SK-N-SH (cell line): ENCODE measurements around the gene CFAP251. TPM values are rescaled to one million over a fixed set of nuclear protein-coding genes. Genes with fewer than 3 reads are reported as not detected.

Experiments
- CTCF ChIA-PET: fragments of 300-600, 350-600 bp; formaldehyde crosslinking; extraction: SDS; loops from one replicate; lab custom pipeline; 2021; lab: Yijun Ruan, JAX
- POLR2A ChIA-PET: fragments of 350-600 bp; sonication (Branson Sonifier 250); formaldehyde crosslinking; extraction: SDS; loops from one replicate; lab custom pipeline; 2020; ENCODE audit warnings: antibody characterized with exemption, inconsistent platforms; lab: Yijun Ruan, JAX
- DNase-seq: peaks from one replicate; pipeline ENCODE4 v3.0.0; 2012
- H2AFZ ChIP-seq: fragments of 200-600 bp; sonication (generic); 2 replicates; pipeline ENCODE4 v1.8.1; 2016; ENCODE audit warnings: antibody characterized with exemption, mild to moderate bottlenecking, low read depth
- H3F3A ChIP-seq: fragments of 200-600 bp; sonication (generic); replicated peaks from 2 replicates; pipeline ENCODE3; 2016; ENCODE audit warnings: antibody characterized with exemption, mild to moderate bottlenecking; ENCODE audit not compliant: insufficient read depth
- H3K27ac ChIP-seq, 2 experiments: fragments of 200-500 bp in 1 of 2; fragments of 200-600 bp in 1 of 2; sonication (Bioruptor generic) in 1 of 2; sonication (generic), shearing (Covaris generic) in 1 of 2; 2 replicates each; pipeline versions ENCODE4 v1.5.1 to v1.6.1; 2014 to 2016; ENCODE audit warnings: low read depth in 2 of 2, inconsistent platforms in 1 of 2, low read length in 1 of 2, mild to moderate bottlenecking in 1 of 2, mixed read lengths in 1 of 2
- H3K27me3 ChIP-seq: fragments of 200-600 bp; sonication (generic), shearing (Covaris generic); 2 replicates; pipeline ENCODE4 v1.6.1; 2016; ENCODE audit warnings: mixed run types; ENCODE audit not compliant: insufficient read depth
- H3K36me3 ChIP-seq, 2 experiments: fragments of 200-500 bp in 1 of 2; fragments of 200-600 bp in 1 of 2; sonication (Bioruptor generic) in 1 of 2; sonication (generic) in 1 of 2; replicated peaks in 1 of 2; 2 replicates each; pipeline versions ENCODE3 to v1.5.1; 2014 to 2016; ENCODE audit warnings: low read length in 1 of 2, mild to moderate bottlenecking in 1 of 2; ENCODE audit not compliant: insufficient read depth in 2 of 2, control insufficient read depth in 1 of 2
- H3K4me1 ChIP-seq, 2 experiments: fragments of 200-500 bp in 1 of 2; fragments of 200-600 bp in 1 of 2; sonication (Bioruptor generic) in 1 of 2; sonication (generic), shearing (Covaris generic) in 1 of 2; 2 replicates each; pipeline versions ENCODE4 v1.5.1 to v1.6.1; 2014 to 2016; ENCODE audit warnings: low read depth in 1 of 2, low read length in 1 of 2, mixed run types in 1 of 2; ENCODE audit not compliant: insufficient read depth in 2 of 2, control insufficient read depth in 1 of 2
- H3K4me2 ChIP-seq: fragments of 200-600 bp; sonication (generic), shearing (Covaris generic); 2 replicates; pipeline ENCODE4 v1.6.1; 2017; ENCODE audit warnings: mixed run types
- H3K4me3 ChIP-seq, 2 experiments: fragments of 200-500 bp in 1 of 2; fragments of 200-600 bp in 1 of 2; sonication (Bioruptor generic) in 1 of 2; sonication (generic), shearing (Covaris generic) in 1 of 2; 2 replicates each; pipeline versions ENCODE4 v1.5.1 to v1.8.1; 2014 to 2016; ENCODE audit warnings: low read depth in 2 of 2, inconsistent platforms in 1 of 2, low read length in 1 of 2, mild to moderate bottlenecking in 1 of 2, mixed read lengths in 1 of 2, moderate library complexity in 1 of 2
- H3K79me2 ChIP-seq: fragments of 200-600 bp; sonication (generic); 2 replicates; pipeline ENCODE4 v1.8.1; 2017; ENCODE audit warnings: mild to moderate bottlenecking; ENCODE audit not compliant: insufficient read depth
- H3K9ac ChIP-seq: fragments of 200-600 bp; sonication (generic); 2 replicates; pipeline ENCODE4 v1.6.1; 2017; ENCODE audit warnings: mixed run types
- H3K9me2 ChIP-seq: fragments of 200-600 bp; sonication (generic); 2 replicates; pipeline ENCODE4 v1.6.1; 2017; ENCODE audit warnings: mixed run types
- H3K9me3 ChIP-seq: fragments of 200-600 bp; sonication (generic); 2 replicates; pipeline ENCODE4 v1.6.1; 2017; ENCODE audit warnings: mixed run types, mild to moderate bottlenecking, moderate library complexity
- H4K20me1 ChIP-seq: fragments of 200-600 bp; sonication (generic); 2 replicates; pipeline ENCODE4 v1.6.1; 2017; ENCODE audit warnings: mild to moderate bottlenecking, mixed run types; ENCODE audit not compliant: insufficient read depth
- CHD2 ChIP-seq: fragments of 150-350 bp; IDR thresholded peaks from 2 replicates; pipeline ENCODE4 v1.6.1; 2018; ENCODE audit warnings: low read length; ENCODE audit not compliant: partially characterized antibody
- EP300 ChIP-seq, 2 experiments: IDR thresholded peaks; 2 replicates each; pipeline versions ENCODE4 v1.4.0 to v1.6.1; 2012; ENCODE audit warnings: borderline replicate concordance in 1 of 2, low read depth in 1 of 2, low read length in 1 of 2
- FOSL2 ChIP-seq: IDR thresholded peaks from 2 replicates; pipeline ENCODE4 v1.4.0; 2012; ENCODE audit warnings: low read depth, mild to moderate bottlenecking, moderate library complexity, borderline replicate concordance
- FOXJ3 ChIP-seq: sonication (generic); formaldehyde crosslinking; IDR thresholded peaks from 2 replicates; pipeline ENCODE4 v1.5.1; 2020; ENCODE audit warnings: mild to moderate bottlenecking, missing genetic modification reagents
- FOXM1 ChIP-seq: IDR thresholded peaks from 2 replicates; pipeline ENCODE4 v1.4.0; 2012; ENCODE audit warnings: low read depth, mild to moderate bottlenecking
- GABPA ChIP-seq: IDR thresholded peaks from 2 replicates; pipeline ENCODE4 v1.4.0; 2012; ENCODE audit warnings: low read depth, mild to moderate bottlenecking
- GATA2 ChIP-seq: sonication (generic); formaldehyde crosslinking; IDR thresholded peaks from 2 replicates; pipeline ENCODE4 v1.5.0; 2020; ENCODE audit warnings: mild to moderate bottlenecking, missing genetic modification reagents
- JUND ChIP-seq: IDR thresholded peaks from 2 replicates; pipeline ENCODE4 v1.4.0; 2012
- MXI1 ChIP-seq: IDR thresholded peaks from 2 replicates; pipeline ENCODE4 v1.6.1; 2012; ENCODE audit warnings: mild to moderate bottlenecking, low read depth, low read length, improper control_type of control experiment
- REST ChIP-seq: IDR thresholded peaks from 2 replicates; pipeline ENCODE4 v1.6.1; 2012; ENCODE audit warnings: mild to moderate bottlenecking, low read depth, low read length, moderate library complexity
- RFX5 ChIP-seq: IDR thresholded peaks from 2 replicates; pipeline ENCODE4 v1.6.1; 2012; ENCODE audit warnings: mild to moderate bottlenecking, improper control_type of control experiment, low read length
- RXRA ChIP-seq: IDR thresholded peaks from 2 replicates; pipeline ENCODE4 v1.4.0; 2012; ENCODE audit warnings: low read depth, mild to moderate bottlenecking, borderline replicate concordance
- SMC3 ChIP-seq: IDR thresholded peaks from 2 replicates; pipeline ENCODE4 v1.6.1; 2012; ENCODE audit warnings: low read depth, low read length, improper control_type of control experiment
- TAF1 ChIP-seq: IDR thresholded peaks from 2 replicates; pipeline ENCODE4 v1.6.1; 2012; ENCODE audit warnings: low read depth, mild to moderate bottlenecking, low read length, moderate library complexity, borderline replicate concordance
- TEAD4 ChIP-seq: IDR thresholded peaks from 2 replicates; pipeline ENCODE4 v1.4.0; 2012; ENCODE audit warnings: mild to moderate bottlenecking, borderline replicate concordance; ENCODE audit not compliant: insufficient read depth
- WGBS: methylation state at CpG from one replicate; pipeline ENCODE4 v1.1.6; 2017; ENCODE audit warnings: low lambda C conversion rate; 5-methylcytosine and 5-hydroxymethylcytosine counted together
- polyA plus RNA-seq, 3 experiments: library from polyadenylated mRNA; depleted of rRNA; stranded (reverse); fragments of >200 nt; gene quantifications; 2 replicates each; pipeline ENCODE4 v1.2.3, GENCODE V29; 2012
- TF ChIP-seq, protein P1 (sequence below): IDR thresholded peaks from 2 replicates; pipeline ENCODE4 v1.4.0; 2012; ENCODE audit warnings: low read depth, borderline replicate concordance

Gene CFAP251
- polyA plus RNA-seq, 1 of the 3 experiments (the other 2 are of a cell fraction): 5.7 TPM

DNA sequence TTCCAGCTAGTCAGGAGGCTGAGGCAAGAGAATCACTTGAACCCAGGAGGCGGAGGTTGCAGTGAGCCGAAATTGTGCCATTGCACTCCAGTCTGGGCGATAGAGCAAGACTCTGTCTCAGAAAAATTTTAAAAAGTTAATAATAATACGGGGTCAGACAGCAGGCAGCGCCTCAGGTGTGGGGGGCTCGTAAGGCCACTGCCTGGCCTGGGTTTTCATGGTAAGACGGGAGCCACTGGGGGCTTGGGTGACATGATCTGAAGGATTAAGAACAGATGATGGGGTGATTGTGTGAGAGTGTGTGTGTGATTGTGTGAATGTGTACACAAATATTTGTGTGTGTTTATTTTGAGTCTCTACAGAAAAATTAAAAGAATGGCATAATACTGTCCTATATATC, 126.9 kb downstream of the CFAP251 start:
- Histone ChIP-seq H3K27me3 (no peaks in the 10 kb centered on the region), H3F3A (peaks cover 11% of the 10 kb centered on the region), H3K27ac (no peak overlapping the region), H4K20me1 (no peaks in the 10 kb centered on the region), H3K4me3 (no peak overlapping the region), H3K79me2 (peaks cover 6% of the 10 kb centered on the region; the same call in 1 of the 2 replicates), H3K9me3 (no peaks in the 10 kb centered on the region), H3K4me2 (no peak overlapping the region), H2AFZ (no peak overlapping the region), H3K36me3 (peaks cover 12 to 48% of the 10 kb centered on the region in 2 experiments), H3K4me1 (no peaks in the 10 kb centered on the region), H3K9me2 (no peaks in the 10 kb centered on the region), H3K9ac (no peak overlapping the region)
- POLR2A ChIA-PET: no interaction called here
- CTCF ChIA-PET: interaction anchor here (1.2 to 1.6 kb wide), 2 partner anchors 8 to 9 kb away, joined by 3 to 5 read pairs; no protein-coding TSS in a partner anchor
- TF ChIP-seq REST: no peak
- no peak for TF ChIP-seq JUND
- TF ChIP-seq MXI1: no peak
- no peak for TF ChIP-seq CHD2
- TF ChIP-seq TAF1: no peak
- TF ChIP-seq, protein P1, sequence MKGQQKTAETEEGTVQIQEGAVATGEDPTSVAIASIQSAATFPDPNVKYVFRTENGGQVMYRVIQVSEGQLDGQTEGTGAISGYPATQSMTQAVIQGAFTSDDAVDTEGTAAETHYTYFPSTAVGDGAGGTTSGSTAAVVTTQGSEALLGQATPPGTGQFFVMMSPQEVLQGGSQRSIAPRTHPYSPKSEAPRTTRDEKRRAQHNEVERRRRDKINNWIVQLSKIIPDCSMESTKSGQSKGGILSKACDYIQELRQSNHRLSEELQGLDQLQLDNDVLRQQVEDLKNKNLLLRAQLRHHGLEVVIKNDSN: no peak
- TF ChIP-seq SMC3: no peak
- no peak for TF ChIP-seq GATA2 (CRISPR knock-in tag)
- no peak for TF ChIP-seq TEAD4
- no peak for TF ChIP-seq FOXM1
- no peak for TF ChIP-seq FOXJ3 (CRISPR knock-in tag)
- no peak for TF ChIP-seq GABPA
- TF ChIP-seq RXRA: no peak
- TF ChIP-seq FOSL2: no peak
- TF ChIP-seq EP300 (IDR thresholded peaks at IDR 0.05; ENCODE audit: borderline replicate concordance in 1 of 2, low read depth in 1 of 2, low read length in 1 of 2): no peak
- no peak for TF ChIP-seq RFX5
- 94% methylated on average over 7 of the region's 7 CpGs for WGBS
- DNase-seq: no peak
